ENCODE results near the gene ZBED3.

ZBED3 gene

GRCh38 chr5:77035950-77036349 lies 51.1 kb downstream of the ZBED3 start:
- Mint-ChIP-seq H3K4me3 (no peak overlapping the region), H3K4me1 (ENCODE audit: low read depth) (peaks cover 35% of the 10 kb centered on the region), H3K36me3 (peaks cover 5% of the 10 kb centered on the region), H3K27me3 (no peaks in the 10 kb centered on the region), H3K9me3 (ENCODE audit: low read depth) (no peaks in the 10 kb centered on the region), H3K27ac (no peak overlapping the region)

- Mint-ChIP-seq H3K36me3 (peaks cover 13% of the 10 kb centered on the region), H3K27me3 (no peaks in the 10 kb centered on the region), H3K9me3 (ENCODE audit: low read depth) (peaks cover 6% of the 10 kb centered on the region), H3K4me3 (peak overlapping the region; percentile 27), H3K27ac (peak overlapping the region; percentile 23), H3K4me1 (ENCODE audit: low read depth) (peaks cover 45% of the 10 kb centered on the region)
Observed at GRCh38 chr5:77033338-77033737, 53.7 kb downstream of the ZBED3 start.

GRCh38 chr5:77032635-77033034 lies 54.5 kb downstream of the ZBED3 start:
- no peak overlapping the region for H3K27ac Mint-ChIP-seq
- H3K27me3 Mint-ChIP-seq, result no peaks in the 10 kb centered on the region
- H3K4me1 Mint-ChIP-seq (ENCODE audit: low read depth), result peaks cover 45% of the 10 kb centered on the region
- H3K4me3 Mint-ChIP-seq, result no peak overlapping the region
- H3K36me3 Mint-ChIP-seq, result peaks cover 13% of the 10 kb centered on the region
- H3K9me3 Mint-ChIP-seq (ENCODE audit: low read depth), result peaks cover 9% of the 10 kb centered on the region

GRCh38 chr5:77031891-77032290 lies 55.2 kb downstream of the ZBED3 start:
- Mint-ChIP-seq H3K27ac (no peak overlapping the region), H3K36me3 (peaks cover 13% of the 10 kb centered on the region), H3K27me3 (no peaks in the 10 kb centered on the region), H3K4me1 (ENCODE audit: low read depth) (peaks cover 45% of the 10 kb centered on the region), H3K4me3 (peak overlapping the region; percentile 97), H3K9me3 (ENCODE audit: low read depth) (peaks cover 9% of the 10 kb centered on the region)

- Mint-ChIP-seq H3K27ac (peak within 1 kb of the TSS; percentile 94), H3K27me3 (no peaks in the 10 kb centered on the region), H3K9me3 (ENCODE audit: low read depth) (peaks cover 9% of the 10 kb centered on the region), H3K36me3 (peaks cover 9% of the 10 kb centered on the region), H3K4me1 (ENCODE audit: low read depth) (peaks cover 41% of the 10 kb centered on the region), H3K4me3 (peak within 1 kb of the TSS; percentile 97)
Observed at GRCh38 chr5:77030097-77031071, 56.7 kb downstream of the ZBED3 start, which contains the start of gene AGGF1. AGGF1 (plus strand) TSS chr5:77030404; CDS start chr5:77030767, 363 bp downstream.

- Mint-ChIP-seq H3K9me3 (ENCODE audit: low read depth) (peaks cover 9% of the 10 kb centered on the region), H3K4me3 (peak overlapping the region; percentile 97), H3K27ac (peak overlapping the region; percentile 94), H3K36me3 (peaks cover 9% of the 10 kb centered on the region), H3K4me1 (ENCODE audit: low read depth) (peaks cover 36% of the 10 kb centered on the region), H3K27me3 (no peaks in the 10 kb centered on the region)
Observed at GRCh38 chr5:77029376-77029885, 57.7 kb downstream of the ZBED3 start.

- peaks cover 32% of the 10 kb centered on the region for H3K4me1 Mint-ChIP-seq (ENCODE audit: low read depth)
- no peaks in the 10 kb centered on the region for H3K27me3 Mint-ChIP-seq
- H3K4me3 Mint-ChIP-seq, result peak overlapping the region; percentile 42
- H3K27ac Mint-ChIP-seq, result peak overlapping the region; percentile 94
- H3K9me3 Mint-ChIP-seq (ENCODE audit: low read depth), result peaks cover 9% of the 10 kb centered on the region
- peaks cover 9% of the 10 kb centered on the region for H3K36me3 Mint-ChIP-seq
Observed at GRCh38 chr5:77028631-77029375, 58.3 kb downstream of the ZBED3 start.

- Mint-ChIP-seq H3K4me1 (ENCODE audit: low read depth) (peaks cover 4% of the 10 kb centered on the region), H3K27me3 (peaks cover 11% of the 10 kb centered on the region), H3K9me3 (ENCODE audit: low read depth) (peaks cover 9% of the 10 kb centered on the region), H3K36me3 (peaks cover 6% of the 10 kb centered on the region), H3K27ac (no peak overlapping the region), H3K4me3 (no peak overlapping the region)
Observed at GRCh38 chr5:77024490-77024889, 62.6 kb downstream of the ZBED3 start.

GRCh38 chr5:77022511-77023417 lies 64.3 kb downstream of the ZBED3 start:
- Mint-ChIP-seq H3K27ac (no peak overlapping the region), H3K36me3 (no peaks in the 10 kb centered on the region), H3K9me3 (ENCODE audit: low read depth) (no peaks in the 10 kb centered on the region), H3K4me3 (no peak overlapping the region), H3K4me1 (ENCODE audit: low read depth) (no peaks in the 10 kb centered on the region), H3K27me3 (peaks cover 13% of the 10 kb centered on the region)
